Right lobe of liver (tissue), 4 donors: ENCODE measurements around the gene PDZK1IP1.

Experiments
- CTCF ChIP-seq, 4 donors: fragments of 200-600 bp in 3 of 4; fragments of 450-650 bp in 1 of 4; IDR thresholded peaks; one replicate each; pipeline versions ENCODE4 v1.5.1 to v1.8.0; 2016 to 2022; ENCODE audit warnings: antibody characterized with exemption in 4 of 4, mild to moderate bottlenecking in 2 of 4
- POLR2A ChIP-seq: fragments of 450-650 bp; IDR thresholded peaks from one replicate; pipeline ENCODE4 v1.6.1; 2017; ENCODE audit warnings: antibody characterized with exemption, mild to moderate bottlenecking
- donor health status: DM: no; HTN: no; CAD: no.
- donor health status: DM: no; HTN: no; CAD: no.
- donor health status: DM: no; HTN: yes; CAD: no.

GRCh38 chr1:47228644-47229030 lies 38.8 kb upstream of the PDZK1IP1 start:
- no peak for TF ChIP-seq CTCF (IDR thresholded peaks at IDR 0.05)
- TF ChIP-seq POLR2A, result peak; percentile 50
